Chondrocyte (in vitro differentiated cells): ENCODE measurements around the gene NEDD4L. TPM values are rescaled to one million over a fixed set of nuclear protein-coding genes. Genes with fewer than 3 reads are reported as not detected.

Experiments
- DNase-seq: peaks from one replicate; pipeline ENCODE4 v3.0.0; 2021; ENCODE audit warnings: mixed read lengths, low spot score
- H3K27ac Mint-ChIP-seq: one replicate; pipeline ENCODE4 v1.8.0; 2021; ENCODE audit warnings: mild to moderate bottlenecking, moderate library complexity, mixed read lengths; ENCODE audit not compliant: unreplicated experiment
- H3K27me3 Mint-ChIP-seq: 2 replicates; pipeline ENCODE4 v1.8.0; 2021; ENCODE audit warnings: low read depth, mixed read lengths
- H3K36me3 Mint-ChIP-seq: 2 replicates; pipeline ENCODE4 v1.8.0; 2021; ENCODE audit warnings: low read depth, mixed read lengths
- H3K4me1 Mint-ChIP-seq: 2 replicates; pipeline ENCODE4 v1.8.0; 2021; ENCODE audit warnings: low read depth, mild to moderate bottlenecking, mixed read lengths
- H3K4me3 Mint-ChIP-seq: one replicate; pipeline ENCODE4 v1.8.0; 2021; ENCODE audit warnings: mild to moderate bottlenecking, moderate library complexity, mixed read lengths; ENCODE audit not compliant: unreplicated experiment
- H3K9me3 Mint-ChIP-seq: 2 replicates; pipeline ENCODE4 v1.8.0; 2021; ENCODE audit warnings: low read depth, mixed read lengths
- total RNA-seq: library from RNA; stranded (reverse); gene quantifications from 3 replicates; pipeline ENCODE4 v1.2.1, GENCODE V29; 2021
- TF ChIP-seq, protein P1 (sequence below): fragments of 200-600 bp; sonication (generic); IDR thresholded peaks from 2 replicates; pipeline ENCODE4 v1.5.0; 2021; ENCODE audit warnings: antibody characterized with exemption, mild to moderate bottlenecking, moderate library complexity

The NEDD4L gene
- total RNA-seq, 1 donor from 2014 or later, result 25.8 TPM

GRCh38 chr18:58337285-58337684 lies 293.3 kb downstream of the NEDD4L start:
- Mint-ChIP-seq H3K4me3 (no peak overlapping the region), H3K27ac (no peak overlapping the region), H3K4me1 (peaks cover 16% of the 10 kb centered on the region), H3K9me3 (no peaks in the 10 kb centered on the region), H3K27me3 (no peaks in the 10 kb centered on the region), H3K36me3 (peaks cover 5% of the 10 kb centered on the region)
- DNase-seq, result no peak
- TF ChIP-seq, protein P1, sequence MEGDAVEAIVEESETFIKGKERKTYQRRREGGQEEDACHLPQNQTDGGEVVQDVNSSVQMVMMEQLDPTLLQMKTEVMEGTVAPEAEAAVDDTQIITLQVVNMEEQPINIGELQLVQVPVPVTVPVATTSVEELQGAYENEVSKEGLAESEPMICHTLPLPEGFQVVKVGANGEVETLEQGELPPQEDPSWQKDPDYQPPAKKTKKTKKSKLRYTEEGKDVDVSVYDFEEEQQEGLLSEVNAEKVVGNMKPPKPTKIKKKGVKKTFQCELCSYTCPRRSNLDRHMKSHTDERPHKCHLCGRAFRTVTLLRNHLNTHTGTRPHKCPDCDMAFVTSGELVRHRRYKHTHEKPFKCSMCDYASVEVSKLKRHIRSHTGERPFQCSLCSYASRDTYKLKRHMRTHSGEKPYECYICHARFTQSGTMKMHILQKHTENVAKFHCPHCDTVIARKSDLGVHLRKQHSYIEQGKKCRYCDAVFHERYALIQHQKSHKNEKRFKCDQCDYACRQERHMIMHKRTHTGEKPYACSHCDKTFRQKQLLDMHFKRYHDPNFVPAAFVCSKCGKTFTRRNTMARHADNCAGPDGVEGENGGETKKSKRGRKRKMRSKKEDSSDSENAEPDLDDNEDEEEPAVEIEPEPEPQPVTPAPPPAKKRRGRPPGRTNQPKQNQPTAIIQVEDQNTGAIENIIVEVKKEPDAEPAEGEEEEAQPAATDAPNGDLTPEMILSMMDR, result no peak

GRCh38 chr18:58337686-58338085 lies 293.7 kb downstream of the NEDD4L start:
- Mint-ChIP-seq H3K27ac (no peak overlapping the region), H3K27me3 (no peaks in the 10 kb centered on the region), H3K4me1 (peaks cover 16% of the 10 kb centered on the region), H3K9me3 (no peaks in the 10 kb centered on the region), H3K36me3 (peaks cover 6% of the 10 kb centered on the region), H3K4me3 (no peak overlapping the region)
- TF ChIP-seq, protein P1, result no peak
- DNase-seq, result no peak

DNA sequence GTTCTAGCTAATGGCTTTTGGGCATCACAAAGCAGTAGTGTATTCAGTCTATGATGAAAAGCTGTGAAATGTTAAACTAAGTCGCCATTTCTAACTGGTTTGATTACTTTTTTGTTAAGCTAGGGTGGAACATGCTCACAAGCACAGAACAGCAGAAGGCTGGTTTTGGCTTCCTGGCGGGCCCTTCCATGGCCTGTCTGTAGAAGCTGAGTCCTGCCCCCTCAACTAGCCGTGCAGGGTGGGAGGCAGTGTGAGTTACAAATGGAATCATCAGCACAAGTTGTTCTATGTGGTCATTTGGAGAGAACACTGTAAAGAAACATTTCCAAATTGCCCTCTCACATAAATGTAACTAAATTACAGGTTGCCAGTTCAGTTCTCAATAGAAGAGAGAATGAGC lies 294.1 kb downstream of the NEDD4L start:
- TF ChIP-seq, protein P1, result no peak
- no peaks in the 10 kb centered on the region for H3K9me3 Mint-ChIP-seq
- no peak overlapping the region for H3K4me3 Mint-ChIP-seq
- H3K27ac Mint-ChIP-seq, result no peak overlapping the region
- peaks cover 8% of the 10 kb centered on the region for H3K36me3 Mint-ChIP-seq
- H3K4me1 Mint-ChIP-seq, result peaks cover 16% of the 10 kb centered on the region
- no peaks in the 10 kb centered on the region for H3K27me3 Mint-ChIP-seq
- no peak for DNase-seq

- peaks cover 6% of the 10 kb centered on the region for H3K36me3 Mint-ChIP-seq
- no peak for DNase-seq
- H3K4me1 Mint-ChIP-seq, result peaks cover 16% of the 10 kb centered on the region
- no peak overlapping the region for H3K4me3 Mint-ChIP-seq
- H3K9me3 Mint-ChIP-seq, result no peaks in the 10 kb centered on the region
- no peaks in the 10 kb centered on the region for H3K27me3 Mint-ChIP-seq
- peak overlapping the region; percentile 30 for H3K27ac Mint-ChIP-seq
- TF ChIP-seq, protein P1, result no peak
Observed at GRCh38 chr18:58338961-58339592, 295.1 kb downstream of the NEDD4L start.

DNA sequence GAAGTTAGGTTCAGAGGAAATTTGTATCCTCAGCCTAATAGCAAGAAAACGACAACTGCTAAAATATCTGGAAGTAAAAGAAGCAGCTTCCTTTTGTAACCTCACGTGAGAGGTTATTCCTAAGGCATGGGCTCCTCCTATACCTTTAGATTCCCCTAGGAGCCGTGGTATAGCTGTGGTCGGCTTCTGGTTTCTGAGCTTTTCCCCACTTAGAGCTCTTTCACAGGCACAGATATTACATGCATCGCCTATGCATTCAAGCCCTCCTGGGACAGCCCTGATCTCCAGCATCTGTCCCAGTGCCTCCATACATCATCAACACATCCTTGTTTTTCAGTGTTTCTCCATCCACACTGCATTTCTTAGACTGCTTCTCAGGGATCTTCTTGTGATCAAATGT lies 295.9 kb downstream of the NEDD4L start:
- H3K9me3 Mint-ChIP-seq, result no peaks in the 10 kb centered on the region
- H3K4me1 Mint-ChIP-seq, result peaks cover 16% of the 10 kb centered on the region
- no peak overlapping the region for H3K4me3 Mint-ChIP-seq
- no peak overlapping the region for H3K27ac Mint-ChIP-seq
- peaks cover 6% of the 10 kb centered on the region for H3K36me3 Mint-ChIP-seq
- TF ChIP-seq, protein P1, result no peak
- DNase-seq, result no peak
- H3K27me3 Mint-ChIP-seq, result no peaks in the 10 kb centered on the region
